Measurements from ENCODE around the gene ARHGAP21.

The ARHGAP21 gene

DNA sequence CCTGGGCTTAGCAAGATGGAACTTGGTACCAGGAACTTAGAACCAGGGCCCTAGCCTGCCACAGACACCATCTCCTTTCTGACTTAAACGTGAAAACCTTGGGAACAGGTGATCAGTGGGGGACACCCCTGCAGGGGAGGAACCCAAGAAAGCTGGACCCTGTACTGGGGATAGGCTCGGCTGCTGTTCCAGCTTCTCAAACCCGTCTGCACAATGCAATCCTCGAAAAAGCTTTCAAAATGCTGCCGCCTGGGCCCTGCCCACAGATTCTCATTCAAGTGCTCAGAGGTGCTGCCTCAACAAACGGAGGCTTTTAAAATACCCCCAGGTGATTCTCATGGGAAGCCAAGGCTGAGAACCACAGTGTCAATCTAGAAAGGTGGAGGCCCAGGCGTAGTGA, 169.7 kb downstream of the ARHGAP21 start:
- Mint-ChIP-seq H3K27ac (no peak overlapping the region), H3K27me3 (ENCODE audit: low read depth) (peaks cover 7% of the 10 kb centered on the region), H3K36me3 (ENCODE audit: low read depth) (peaks cover 12% of the 10 kb centered on the region), H3K4me3 (no peak overlapping the region), H3K9me3 (no peaks in the 10 kb centered on the region), H3K4me1 (peaks cover 30% of the 10 kb centered on the region)
- TF ChIP-seq, protein P1, sequence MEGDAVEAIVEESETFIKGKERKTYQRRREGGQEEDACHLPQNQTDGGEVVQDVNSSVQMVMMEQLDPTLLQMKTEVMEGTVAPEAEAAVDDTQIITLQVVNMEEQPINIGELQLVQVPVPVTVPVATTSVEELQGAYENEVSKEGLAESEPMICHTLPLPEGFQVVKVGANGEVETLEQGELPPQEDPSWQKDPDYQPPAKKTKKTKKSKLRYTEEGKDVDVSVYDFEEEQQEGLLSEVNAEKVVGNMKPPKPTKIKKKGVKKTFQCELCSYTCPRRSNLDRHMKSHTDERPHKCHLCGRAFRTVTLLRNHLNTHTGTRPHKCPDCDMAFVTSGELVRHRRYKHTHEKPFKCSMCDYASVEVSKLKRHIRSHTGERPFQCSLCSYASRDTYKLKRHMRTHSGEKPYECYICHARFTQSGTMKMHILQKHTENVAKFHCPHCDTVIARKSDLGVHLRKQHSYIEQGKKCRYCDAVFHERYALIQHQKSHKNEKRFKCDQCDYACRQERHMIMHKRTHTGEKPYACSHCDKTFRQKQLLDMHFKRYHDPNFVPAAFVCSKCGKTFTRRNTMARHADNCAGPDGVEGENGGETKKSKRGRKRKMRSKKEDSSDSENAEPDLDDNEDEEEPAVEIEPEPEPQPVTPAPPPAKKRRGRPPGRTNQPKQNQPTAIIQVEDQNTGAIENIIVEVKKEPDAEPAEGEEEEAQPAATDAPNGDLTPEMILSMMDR (IDR thresholded peaks at IDR 0.05; ENCODE audit: unreplicated experiment in 3 of 3) = no peak

DNA sequence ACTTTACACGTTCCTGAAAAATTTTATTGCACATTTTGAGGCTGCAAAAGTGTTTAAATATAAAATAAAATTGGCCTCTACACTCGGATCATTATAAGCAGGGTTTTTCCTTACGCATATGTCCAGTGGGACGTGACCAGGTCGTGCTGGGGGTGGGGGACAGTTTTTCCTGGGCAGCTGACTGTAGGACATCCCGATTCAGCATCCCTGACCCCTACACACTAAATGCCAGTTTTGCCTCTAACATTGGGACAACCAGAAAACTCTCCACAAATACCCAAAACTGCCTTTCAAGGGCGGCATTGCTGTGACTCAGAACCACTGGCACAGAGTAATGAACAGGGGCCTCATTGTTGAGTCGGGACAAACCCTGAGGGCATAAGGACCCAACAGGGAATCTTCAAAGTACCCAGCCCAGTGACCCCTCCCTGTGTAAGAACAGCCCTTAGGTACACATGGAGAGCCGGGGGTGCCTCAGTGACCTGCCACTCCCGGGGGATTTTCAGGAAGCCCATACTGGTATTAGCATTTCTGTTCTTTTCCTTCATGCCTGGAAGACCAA, 170.6 kb downstream of the ARHGAP21 start:
- TF ChIP-seq, protein P1 (IDR thresholded peaks at IDR 0.05; ENCODE audit: unreplicated experiment in 3 of 3) = no peak
- Mint-ChIP-seq H3K4me3 (no peak overlapping the region), H3K4me1 (peaks cover 27% of the 10 kb centered on the region), H3K36me3 (ENCODE audit: low read depth) (peaks cover 13% of the 10 kb centered on the region), H3K27ac (no peak overlapping the region), H3K9me3 (no peaks in the 10 kb centered on the region), H3K27me3 (ENCODE audit: low read depth) (peaks cover 6% of the 10 kb centered on the region)

DNA sequence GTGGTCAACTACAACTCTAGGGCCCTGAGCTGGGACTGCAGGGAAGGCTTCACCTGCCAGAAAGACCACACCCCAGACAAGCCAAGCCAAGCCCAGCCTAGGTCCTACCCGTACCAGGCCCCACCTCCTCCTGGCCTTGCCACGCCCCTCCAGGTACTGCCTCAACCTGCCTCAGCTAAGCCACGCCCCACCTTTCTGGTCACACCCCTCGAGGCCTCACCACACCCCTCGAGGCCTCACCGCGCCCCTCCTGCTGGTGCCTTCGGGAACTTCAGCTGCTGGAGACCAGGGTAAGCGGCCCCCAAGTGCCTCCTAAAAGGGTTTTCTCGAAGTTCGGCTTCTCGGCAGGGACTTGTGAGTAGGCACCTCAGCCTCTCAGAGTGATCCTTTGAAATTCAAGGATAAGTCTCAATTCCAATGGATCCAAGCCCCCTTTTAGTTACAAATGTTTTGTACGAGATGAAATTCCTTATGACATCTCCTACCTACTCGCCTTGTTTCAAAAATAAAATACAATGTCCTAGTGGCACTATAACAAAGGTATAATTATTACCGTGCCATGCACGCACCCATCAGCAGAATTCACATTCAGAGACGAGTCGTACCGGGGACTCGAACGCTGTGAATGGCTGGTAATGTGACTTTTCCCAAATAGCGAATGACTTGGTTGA, 171.2 kb downstream of the ARHGAP21 start:
- Mint-ChIP-seq H3K27me3 (ENCODE audit: low read depth) (peaks cover 4% of the 10 kb centered on the region), H3K4me3 (no peak overlapping the region), H3K4me1 (peaks cover 25% of the 10 kb centered on the region), H3K27ac (no peak overlapping the region), H3K9me3 (no peaks in the 10 kb centered on the region), H3K36me3 (ENCODE audit: low read depth) (peaks cover 13% of the 10 kb centered on the region)
- TF ChIP-seq, protein P1 (IDR thresholded peaks at IDR 0.05; ENCODE audit: unreplicated experiment in 3 of 3) = peak; percentile 26 to 42 (median 32)

DNA sequence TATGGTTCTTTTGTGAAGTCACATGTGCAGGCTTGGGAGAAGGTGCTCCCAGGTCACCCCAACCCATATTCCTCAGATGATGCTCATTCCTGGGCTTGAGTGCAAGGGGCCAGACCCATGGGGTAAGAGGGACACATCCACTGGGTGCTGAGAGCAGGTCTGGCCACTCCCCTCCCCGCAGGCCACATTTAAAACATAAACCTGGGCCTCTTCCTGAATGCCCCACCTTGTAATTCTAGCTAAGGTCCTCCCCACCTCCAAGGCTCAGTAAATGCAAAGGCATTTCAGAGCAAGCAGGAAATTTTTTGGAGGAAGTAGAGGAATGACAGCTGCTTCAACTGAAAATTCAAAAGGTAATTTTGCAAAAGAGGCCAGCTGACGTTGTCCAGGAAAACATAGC, 172.5 kb downstream of the ARHGAP21 start:
- Mint-ChIP-seq H3K4me3 (no peak overlapping the region), H3K27me3 (ENCODE audit: low read depth) (peaks cover 4% of the 10 kb centered on the region), H3K27ac (no peak overlapping the region), H3K4me1 (peaks cover 16% of the 10 kb centered on the region), H3K36me3 (ENCODE audit: low read depth) (peaks cover 16% of the 10 kb centered on the region), H3K9me3 (no peaks in the 10 kb centered on the region)
- TF ChIP-seq, protein P1 (IDR thresholded peaks at IDR 0.05; ENCODE audit: unreplicated experiment in 3 of 3) = no peak

DNA sequence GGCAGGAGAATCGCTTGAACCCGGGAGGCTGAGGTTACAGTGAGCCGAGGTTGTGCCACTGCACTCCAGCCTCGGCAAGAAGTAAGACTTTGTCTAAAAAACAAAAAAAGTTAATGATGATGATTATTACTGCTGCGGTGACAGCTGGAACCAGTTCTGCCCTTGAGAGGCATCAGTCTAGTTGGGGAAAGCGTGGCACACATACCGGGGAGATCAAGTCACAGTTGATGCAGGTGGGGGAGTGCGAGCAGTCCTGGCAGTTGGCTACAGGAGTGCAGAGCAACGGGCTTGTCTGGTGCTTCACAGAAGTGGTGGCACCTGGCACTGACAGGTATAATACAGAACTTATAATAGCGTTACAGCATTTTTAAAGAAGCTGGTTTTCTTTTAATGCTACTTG, 173.0 kb downstream of the ARHGAP21 start:
- Mint-ChIP-seq H3K4me1 (peaks cover 13% of the 10 kb centered on the region), H3K4me3 (no peak overlapping the region), H3K36me3 (ENCODE audit: low read depth) (peaks cover 21% of the 10 kb centered on the region), H3K9me3 (no peaks in the 10 kb centered on the region), H3K27me3 (ENCODE audit: low read depth) (peaks cover 4% of the 10 kb centered on the region), H3K27ac (no peak overlapping the region)
- TF ChIP-seq, protein P1 (IDR thresholded peaks at IDR 0.05; ENCODE audit: unreplicated experiment in 3 of 3) = no peak

DNA sequence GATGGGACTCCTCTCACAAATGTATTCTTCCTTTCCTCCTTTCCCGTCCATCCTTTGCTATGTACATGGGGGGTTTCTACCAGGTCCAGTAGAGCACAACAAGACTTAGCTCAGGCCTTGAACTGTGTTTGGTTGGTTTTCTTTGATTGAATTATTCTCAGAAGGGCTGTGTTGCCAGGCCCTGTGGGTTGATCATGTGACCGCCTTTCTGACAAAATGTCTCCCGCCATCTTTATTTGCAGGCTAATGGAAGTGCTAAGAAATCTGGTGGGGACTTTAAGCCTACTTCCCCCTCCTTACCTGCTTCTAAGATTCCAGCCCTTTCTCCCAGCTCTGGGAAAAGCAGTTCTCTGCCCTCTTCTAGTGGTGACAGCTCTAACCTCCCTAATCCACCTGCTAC, 178.1 kb downstream of the ARHGAP21 start:
- TF ChIP-seq, protein P1 (IDR thresholded peaks at IDR 0.05; ENCODE audit: unreplicated experiment in 3 of 3) = no peak

More for the DNA sequence above, 178.1 kb downstream of the ARHGAP21 start:
- H3K4me1 Mint-ChIP-seq = no peaks in the 10 kb centered on the region
- H3K9me3 Mint-ChIP-seq = no peaks in the 10 kb centered on the region
- H3K27me3 Mint-ChIP-seq (ENCODE audit: low read depth) = peaks cover 4% of the 10 kb centered on the region
- no peak overlapping the region for H3K4me3 Mint-ChIP-seq
- H3K36me3 Mint-ChIP-seq (ENCODE audit: low read depth) = peaks cover 68% of the 10 kb centered on the region
- H3K27ac Mint-ChIP-seq = no peak overlapping the region
